Fibroblast of lung (primary cell): ENCODE results near the gene LAP3. TPM values are rescaled to one million over a fixed set of nuclear protein-coding genes. Genes with fewer than 3 reads are reported as not detected.
A peak's percentile ranks its signal among the peaks of the same experiment; 100 is the strongest.

Source experiments
- DNase-seq, 2 donors: peaks; one replicate each; pipeline versions ENCODE4 v3.0.0 to v3.0.0-alpha.2; 2010; ENCODE audit warnings: low read depth in 2 of 2
- H2AFZ ChIP-seq: 2 replicates; pipeline ENCODE4 v1.5.1; 2012; ENCODE audit warnings: low read length, control low read depth, inconsistent platforms
- H3K27ac ChIP-seq: 2 replicates; pipeline ENCODE4 v1.5.1; 2011; ENCODE audit warnings: low read length, control low read depth; ENCODE audit not compliant: insufficient read depth
- H3K27me3 ChIP-seq: 2 replicates; pipeline ENCODE4 v1.5.1; 2011; ENCODE audit warnings: mild to moderate bottlenecking, low read length; ENCODE audit not compliant: control insufficient read depth, insufficient read depth
- H3K36me3 ChIP-seq: 2 replicates; pipeline ENCODE4 v1.5.1; 2011; ENCODE audit warnings: low read length; ENCODE audit not compliant: control insufficient read depth, insufficient read depth
- H3K4me1 ChIP-seq: 2 replicates; pipeline ENCODE4 v1.5.1; 2011; ENCODE audit warnings: low read length; ENCODE audit not compliant: control insufficient read depth, insufficient read depth; ENCODE audit errors: extremely low read depth
- H3K4me2 ChIP-seq: 2 replicates; pipeline ENCODE4 v1.5.1; 2011; ENCODE audit warnings: low read length, control low read depth; ENCODE audit not compliant: insufficient read depth; ENCODE audit errors: extremely low read depth
- H3K4me3 ChIP-seq, 4 experiments: fragments of 200-600 bp in 1 of 4; sonication (generic) in 1 of 4; replicated peaks in 1 of 4; 2 replicates each; pipeline ENCODE4 v1.5.1; 2011 to 2016; ENCODE audit warnings: low read length in 4 of 4, low read depth in 3 of 4, mild to moderate bottlenecking in 3 of 4, control low read depth in 2 of 4, inconsistent platforms in 1 of 4, mixed read lengths in 1 of 4; ENCODE audit not compliant: insufficient read depth in 1 of 4; ENCODE audit errors: control extremely low read depth in 1 of 4
- H3K79me2 ChIP-seq: 2 replicates; pipeline ENCODE4 v1.5.1; 2012; ENCODE audit warnings: mild to moderate bottlenecking, low read length, inconsistent platforms; ENCODE audit not compliant: control insufficient read depth, insufficient read depth
- H3K9ac ChIP-seq: 2 replicates; pipeline ENCODE4 v1.5.1; 2011; ENCODE audit warnings: mild to moderate bottlenecking, low read length, control low read depth; ENCODE audit not compliant: insufficient read depth
- H3K9me3 ChIP-seq: 2 replicates; pipeline ENCODE4 v1.5.1; 2012; ENCODE audit warnings: low read depth, low read length; ENCODE audit not compliant: control insufficient read depth, insufficient read depth
- H4K20me1 ChIP-seq: 2 replicates; pipeline ENCODE4 v1.5.1; 2011; ENCODE audit warnings: low read length; ENCODE audit not compliant: control insufficient read depth, insufficient read depth; ENCODE audit errors: extremely low read depth
- EZH2 ChIP-seq: IDR thresholded peaks from 2 replicates; pipeline ENCODE4 v1.5.1; 2012; ENCODE audit warnings: low read length, control low read depth, mild to moderate bottlenecking; ENCODE audit errors: missing control alignments
- polyA plus RNA-seq, 2 donors: library from polyadenylated mRNA; depleted of rRNA in 1 of 2; stranded (reverse) in 1 of 2; unstranded in 1 of 2; fragments of >200 nt; gene quantifications; 2 replicates each; pipeline ENCODE4 v1.2.1, GENCODE V29; 2011 to 2012; ENCODE audit warnings: missing spikeins in 1 of 2
- total RNA-seq: library from RNA; depleted of rRNA; stranded (reverse); fragments of >200 nt; gene quantifications from 2 replicates; pipeline ENCODE4 v1.2.1, GENCODE V29; 2014
- TF ChIP-seq, protein P1 (sequence below), 2 donors: IDR thresholded peaks in 1 of 2; conservative IDR thresholded peaks in 1 of 2; 1 replicate in 1 of 2; 2 replicates in 1 of 2; pipeline ENCODE4 v1.5.1; 2011 to 2012; ENCODE audit warnings: low read length in 2 of 2, control low read depth in 1 of 2, inconsistent platforms in 1 of 2, low read depth in 1 of 2, mild to moderate bottlenecking in 1 of 2

The LAP3 gene
- total and polyA plus RNA-seq, 2 donors (not counting 1 experiment from before 2014, with no cell fraction given) = 80.8 to 116 TPM

GRCh38 chr4:17618926-17619325 lies 41.9 kb downstream of the LAP3 start:
- Histone ChIP-seq H3K9me3 (no peaks in the 10 kb centered on the region), H3K36me3 (peaks cover 14% of the 10 kb centered on the region), H4K20me1 (peaks cover 4% of the 10 kb centered on the region), H3K27me3 (no peaks in the 10 kb centered on the region), H3K4me1 (peaks cover 11% of the 10 kb centered on the region), H3K4me3 (peak overlapping the region in 2 of 4 experiments; percentile 4 to 19), H2AFZ (no peak overlapping the region), H3K27ac (peak overlapping the region; percentile 82), H3K4me2 (peak overlapping the region; percentile 85), H3K9ac (no peak overlapping the region), H3K79me2 (peaks cover 63% of the 10 kb centered on the region)
- no peak for DNase-seq
- TF ChIP-seq, protein P1, sequence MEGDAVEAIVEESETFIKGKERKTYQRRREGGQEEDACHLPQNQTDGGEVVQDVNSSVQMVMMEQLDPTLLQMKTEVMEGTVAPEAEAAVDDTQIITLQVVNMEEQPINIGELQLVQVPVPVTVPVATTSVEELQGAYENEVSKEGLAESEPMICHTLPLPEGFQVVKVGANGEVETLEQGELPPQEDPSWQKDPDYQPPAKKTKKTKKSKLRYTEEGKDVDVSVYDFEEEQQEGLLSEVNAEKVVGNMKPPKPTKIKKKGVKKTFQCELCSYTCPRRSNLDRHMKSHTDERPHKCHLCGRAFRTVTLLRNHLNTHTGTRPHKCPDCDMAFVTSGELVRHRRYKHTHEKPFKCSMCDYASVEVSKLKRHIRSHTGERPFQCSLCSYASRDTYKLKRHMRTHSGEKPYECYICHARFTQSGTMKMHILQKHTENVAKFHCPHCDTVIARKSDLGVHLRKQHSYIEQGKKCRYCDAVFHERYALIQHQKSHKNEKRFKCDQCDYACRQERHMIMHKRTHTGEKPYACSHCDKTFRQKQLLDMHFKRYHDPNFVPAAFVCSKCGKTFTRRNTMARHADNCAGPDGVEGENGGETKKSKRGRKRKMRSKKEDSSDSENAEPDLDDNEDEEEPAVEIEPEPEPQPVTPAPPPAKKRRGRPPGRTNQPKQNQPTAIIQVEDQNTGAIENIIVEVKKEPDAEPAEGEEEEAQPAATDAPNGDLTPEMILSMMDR (conservative IDR thresholded peaks at IDR 0.05 in 1 of 2, IDR thresholded peaks at IDR 0.05 in 1 of 2; ENCODE audit: low read depth in 1 of 2, low read length in 2 of 2) = no peak
- no peak for TF ChIP-seq EZH2

DNA sequence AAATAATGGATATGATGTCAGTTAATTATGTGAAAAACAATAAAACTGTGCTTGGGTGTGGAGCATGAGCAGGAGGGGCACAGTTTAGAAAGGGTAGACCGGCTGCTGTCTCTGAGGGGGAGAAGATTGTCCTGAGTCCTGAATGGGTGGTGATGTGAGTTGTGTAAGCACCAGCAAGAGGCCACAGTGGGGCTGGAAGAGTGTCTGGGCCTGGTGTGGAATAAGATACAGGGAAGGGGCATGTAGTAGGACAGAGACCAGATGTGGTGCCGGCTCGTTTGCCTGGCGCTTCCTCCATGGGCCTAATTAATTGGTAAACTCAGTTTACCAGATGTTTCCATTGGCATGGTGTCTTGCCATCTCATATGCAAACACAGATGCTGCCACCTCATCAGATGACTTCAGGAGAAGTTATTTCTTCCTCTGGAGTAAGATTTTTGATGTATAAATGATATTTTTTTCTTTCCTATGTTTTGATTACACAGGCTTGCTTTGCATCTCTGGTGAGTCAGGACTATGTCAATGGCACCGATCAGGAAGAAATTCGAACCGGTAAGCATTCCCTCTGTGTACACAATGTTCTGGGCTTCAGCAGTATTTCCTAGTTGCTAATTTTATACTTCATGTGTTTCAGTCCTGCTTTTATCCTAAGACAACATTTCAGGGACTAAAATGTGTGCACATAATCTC lies 42.6 kb downstream of the LAP3 start:
- Histone ChIP-seq H3K4me2 (peak overlapping the region; percentile 85), H3K27ac (peak overlapping the region; percentile 82), H3K9me3 (no peaks in the 10 kb centered on the region), H4K20me1 (peaks cover 4% of the 10 kb centered on the region), H3K36me3 (peaks cover 14% of the 10 kb centered on the region), H3K4me1 (peaks cover 11% of the 10 kb centered on the region), H3K79me2 (peaks cover 64% of the 10 kb centered on the region), H2AFZ (no peak overlapping the region), H3K27me3 (no peaks in the 10 kb centered on the region), H3K9ac (no peak overlapping the region), H3K4me3 (peak overlapping the region in 2 of 4 experiments; percentile 19 to 29)
- DNase-seq = peak in 1 of 2 donors; percentile 81
- no peak for TF ChIP-seq EZH2
- TF ChIP-seq, protein P1 (conservative IDR thresholded peaks at IDR 0.05 in 1 of 2, IDR thresholded peaks at IDR 0.05 in 1 of 2; ENCODE audit: low read depth in 1 of 2, low read length in 2 of 2) = no peak

- peak in 1 of 2 donors; percentile 43 for DNase-seq
- Histone ChIP-seq H2AFZ (no peak overlapping the region), H3K9ac (no peak overlapping the region), H3K27ac (no peak overlapping the region), H3K36me3 (peaks cover 24% of the 10 kb centered on the region), H4K20me1 (peaks cover 4% of the 10 kb centered on the region), H3K9me3 (no peaks in the 10 kb centered on the region), H3K4me3 (no peak overlapping the region), H3K27me3 (no peaks in the 10 kb centered on the region), H3K4me1 (peaks cover 9% of the 10 kb centered on the region), H3K4me2 (no peak overlapping the region), H3K79me2 (peaks cover 34% of the 10 kb centered on the region)
- no peak for TF ChIP-seq EZH2
- TF ChIP-seq, protein P1 (conservative IDR thresholded peaks at IDR 0.05 in 1 of 2, IDR thresholded peaks at IDR 0.05 in 1 of 2; ENCODE audit: low read depth in 1 of 2, low read length in 2 of 2) = no peak
Observed at GRCh38 chr4:17623451-17624001, 46.5 kb downstream of the LAP3 start.
